A673 (cell line): ENCODE results near the gene ABCA10. TPM values are rescaled to one million over a fixed set of nuclear protein-coding genes. Genes with fewer than 3 reads are reported as not detected.

Source experiments
- BruUV-seq: library from RNA; stranded (reverse); fragments of 400-500 nt; replicated peaks from 2 replicates; lab custom pipeline; 2021; lab: Mats Ljungman, UMichigan
- CTCF ChIA-PET: fragments of 300-600 bp; sonication (Branson Sonifier 250); formaldehyde crosslinking; loops from one replicate; lab custom pipeline; 2022; ENCODE audit warnings: antibody characterized with exemption; lab: Charles Lee
- POLR2A ChIA-PET: fragments of 300-600 bp; sonication (Branson Sonifier 250); formaldehyde crosslinking; loops from one replicate; lab custom pipeline; 2022; ENCODE audit warnings: antibody characterized with exemption; ENCODE audit not compliant: low non-redundant PET; lab: Charles Lee
- DNase-seq: peaks from one replicate; pipeline ENCODE4 v3.0.0-alpha.2; 2015; ENCODE audit warnings: low spot score
- H3K27ac ChIP-seq: fragments of 200-600 bp; sonication (generic); 2 replicates; pipeline ENCODE4 v1.5.1; 2016; ENCODE audit warnings: mixed run types, low read depth, mild to moderate bottlenecking, mixed read lengths, antibody characterized with exemption, low read length; ENCODE audit not compliant: poor library complexity, severe bottlenecking
- H3K27me3 ChIP-seq: fragments of 200-600 bp; sonication (generic); replicated peaks from 2 replicates; pipeline ENCODE4 v1.6.1; 2017; ENCODE audit warnings: mixed run types, low read depth, mild to moderate bottlenecking, mixed read lengths, antibody characterized with exemption, low read length; ENCODE audit not compliant: insufficient read depth, poor library complexity
- H3K36me3 ChIP-seq: fragments of 200-600 bp; sonication (generic); 2 replicates; pipeline ENCODE4 v1.6.1; 2016; ENCODE audit warnings: mixed run types, mild to moderate bottlenecking, mixed read lengths, antibody characterized with exemption, low read length; ENCODE audit not compliant: insufficient read depth, poor library complexity, severe bottlenecking
- H3K4me1 ChIP-seq: fragments of 200-600 bp; sonication (generic); 2 replicates; pipeline ENCODE4 v1.6.1; 2017; ENCODE audit warnings: mixed run types, mild to moderate bottlenecking, mixed read lengths, antibody characterized with exemption, low read length; ENCODE audit not compliant: insufficient read depth, poor library complexity, severe bottlenecking
- H3K4me3 ChIP-seq: fragments of 200-600 bp; sonication (generic); 2 replicates; pipeline ENCODE4 v1.5.1; 2016; ENCODE audit warnings: low read depth, mixed run types, mild to moderate bottlenecking, mixed read lengths, low read length; ENCODE audit not compliant: poor library complexity, severe bottlenecking
- H3K9me3 ChIP-seq: fragments of 200-600 bp; sonication (generic); 2 replicates; pipeline ENCODE4 v1.6.1; 2016; ENCODE audit warnings: mixed run types, low read depth, mild to moderate bottlenecking, mixed read lengths, antibody characterized with exemption, low read length; ENCODE audit not compliant: poor library complexity, severe bottlenecking
- CTCF ChIP-seq: fragments of 300-800, 200-600 bp; sonication (generic); conservative IDR thresholded peaks from 2 replicates; pipeline ENCODE4 v1.5.1; 2017; ENCODE audit warnings: low read depth, mild to moderate bottlenecking, antibody characterized with exemption, low read length, moderate library complexity, mixed read lengths
- EZH2 ChIP-seq: fragments of 200-600 bp; sonication (generic); IDR thresholded peaks from 2 replicates; pipeline ENCODE4 v1.6.1; 2017; ENCODE audit warnings: borderline replicate concordance, low read depth, mild to moderate bottlenecking, mixed read lengths, antibody characterized with exemption, low read length; ENCODE audit not compliant: poor library complexity, severe bottlenecking
- intact Hi-C: fragments of 100-400 bp; cut with micrococcal nuclease; formaldehyde crosslinking; loops from one replicate; pipeline ENCODE4 v1.10.0; 2022; ENCODE audit not compliant: unreplicated experiment
- total RNA-seq: library from RNA; stranded (reverse); gene quantifications from 2 replicates; pipeline ENCODE4 v1.2.3, GENCODE V29; 2021

The ABCA10 gene
- total RNA-seq, 1 experiment from 2014 or later = 0.47 TPM

GRCh38 chr17:69239611-69240600, 11.3 kb upstream of the ABCA10 start:
- Histone ChIP-seq H3K4me1 (peaks cover 16% of the 10 kb centered on the region), H3K36me3 (no peaks in the 10 kb centered on the region), H3K27ac (no peak overlapping the region), H3K4me3 (no peak overlapping the region), H3K9me3 (no peaks in the 10 kb centered on the region), H3K27me3 (no peaks in the 10 kb centered on the region)
- DNase-seq = no peak
- ChIA-PET CTCF (interaction anchor here (0.6 kb wide), 1 partner anchor 1535 kb away, joined by 5 read pairs; no protein-coding TSS in a partner anchor), POLR2A (no interaction called here)
- no peak for TF ChIP-seq CTCF
- no peak for TF ChIP-seq EZH2
- intact Hi-C loops = loop anchor here (5.0 kb wide), 2 partner anchors 178 to 258 kb away; partner anchors contain the start of gene ABCA9
- no TSS peak for BruUV-seq

- no TSS peak for BruUV-seq
- intact Hi-C loops = loop anchor here (5.0 kb wide), 2 partner anchors 175 to 255 kb away; partner anchors contain the start of gene ABCA9
Observed at GRCh38 chr17:69236946-69237345, 8.3 kb upstream of the ABCA10 start.

More at GRCh38 chr17:69236946-69237345, 8.3 kb upstream of the ABCA10 start:
- Histone ChIP-seq H3K9me3 (peaks cover 10% of the 10 kb centered on the region), H3K36me3 (no peaks in the 10 kb centered on the region), H3K4me1 (peaks cover 16% of the 10 kb centered on the region), H3K27ac (no peak overlapping the region), H3K4me3 (no peak overlapping the region), H3K27me3 (no peaks in the 10 kb centered on the region)
- ChIA-PET CTCF (interaction anchor here (1.1 kb wide), 1 partner anchor 460 kb away, joined by 3 read pairs; no protein-coding TSS in a partner anchor), POLR2A (no interaction called here)
- TF ChIP-seq CTCF (no peak), EZH2 (no peak)
- DNase-seq = no peak
